Left renal pelvis (tissue), 4 donors: Measurements from ENCODE around the gene LMLN. TPM values are rescaled to one million over a fixed set of nuclear protein-coding genes. Genes with fewer than 3 reads are reported as not detected.
"Not testable (repeated sequence)": the region's sequence is repeated elsewhere in the genome, so short reads cannot be mapped to it uniquely, and the experiment has no call there.

Source experiments
- DNase-seq, 4 donors: peaks; one replicate each; pipeline ENCODE4 v3.0.0-alpha.2; 2013; ENCODE audit warnings: low read depth in 4 of 4, low spot score in 3 of 4
- polyA plus RNA-seq, 4 donors: library from polyadenylated mRNA; unstranded; fragments of 120-200 nt; gene quantifications; one replicate each; pipeline ENCODE4 v1.2.1, GENCODE V29; 2013; ENCODE audit not compliant: insufficient read length in 4 of 4

Gene LMLN
- polyA plus RNA-seq, 4 donors, result 5.1 to 11.3 (median 9.5) TPM

DNA sequence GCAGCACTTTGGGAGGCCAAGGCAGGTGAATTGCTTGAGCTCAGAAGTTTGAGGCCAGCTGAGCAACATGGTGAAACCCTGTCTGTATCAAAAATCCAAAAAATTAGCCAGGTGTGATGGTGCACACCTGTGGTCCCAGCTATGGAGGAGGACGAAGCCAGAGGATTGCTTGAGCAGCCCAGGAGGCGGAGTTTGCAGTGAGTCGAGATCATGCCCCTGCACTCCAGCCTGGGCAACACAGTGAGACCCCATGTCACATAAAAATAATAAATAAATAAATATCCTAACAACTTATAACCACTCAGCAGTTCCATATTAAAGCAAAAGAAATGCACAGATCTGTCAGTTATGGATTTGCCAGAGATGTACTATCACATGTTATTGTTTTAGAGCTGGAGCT lies 62.6 kb downstream of the LMLN start:
- DNase-seq, result no peak

DNA sequence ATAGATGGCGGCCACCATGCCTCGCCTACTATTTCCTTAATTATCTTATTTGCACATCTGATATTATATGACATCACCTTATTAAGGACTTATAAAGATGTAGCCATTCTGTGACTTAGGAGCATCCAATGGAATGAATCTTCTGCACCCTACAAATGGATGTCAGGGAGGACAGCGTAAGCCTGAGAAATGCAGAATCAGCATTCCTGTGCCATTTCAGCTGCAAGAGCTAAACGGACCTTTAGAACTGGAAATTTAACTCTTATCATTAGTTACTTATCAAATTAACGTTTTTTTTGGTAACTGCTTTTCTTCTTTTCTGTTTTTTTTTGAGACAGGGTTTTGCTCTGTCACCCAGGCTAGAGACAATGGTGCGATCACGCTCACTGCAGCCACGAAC lies 65.6 kb downstream of the LMLN start:
- DNase-seq, result no peak

- DNase-seq, result no peak
These were observed 66.6 kb downstream of the LMLN start for GRCh38 chr3:198026620-198027019.

- DNase-seq, result no peak
These were observed 67.2 kb downstream of the LMLN start for GRCh38 chr3:198027045-198027798.

- DNase-seq, result no peak
These were observed 67.9 kb downstream of the LMLN start for GRCh38 chr3:198027799-198028390.

- DNase-seq, result no peak
These were observed 68.7 kb downstream of the LMLN start for GRCh38 chr3:198028718-198029117.

DNA sequence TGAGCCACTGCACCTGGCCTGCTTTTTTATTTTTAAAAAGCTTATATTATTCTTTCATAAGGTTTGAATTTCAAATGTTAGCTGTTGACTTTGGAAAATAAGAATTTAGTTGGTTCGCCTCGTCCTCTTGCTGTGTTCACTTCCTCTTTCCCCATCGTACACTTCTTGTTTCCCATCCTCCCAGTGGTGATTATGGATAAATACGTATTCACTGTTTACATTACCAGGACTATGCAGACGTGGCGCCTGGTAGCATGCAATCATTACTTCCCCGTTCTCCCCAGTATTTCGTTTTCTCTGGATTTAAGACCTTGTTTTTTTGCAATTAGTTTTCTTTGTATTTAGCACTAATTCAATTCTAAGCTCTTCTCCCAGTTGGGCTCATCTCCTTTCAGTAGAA lies 70.1 kb downstream of the LMLN start:
- no peak for DNase-seq

- no peak for DNase-seq
These were observed 70.7 kb downstream of the LMLN start for GRCh38 chr3:198030726-198031125.

- DNase-seq, result no peak
These were observed 72.3 kb downstream of the LMLN start for GRCh38 chr3:198032039-198032936.

DNA sequence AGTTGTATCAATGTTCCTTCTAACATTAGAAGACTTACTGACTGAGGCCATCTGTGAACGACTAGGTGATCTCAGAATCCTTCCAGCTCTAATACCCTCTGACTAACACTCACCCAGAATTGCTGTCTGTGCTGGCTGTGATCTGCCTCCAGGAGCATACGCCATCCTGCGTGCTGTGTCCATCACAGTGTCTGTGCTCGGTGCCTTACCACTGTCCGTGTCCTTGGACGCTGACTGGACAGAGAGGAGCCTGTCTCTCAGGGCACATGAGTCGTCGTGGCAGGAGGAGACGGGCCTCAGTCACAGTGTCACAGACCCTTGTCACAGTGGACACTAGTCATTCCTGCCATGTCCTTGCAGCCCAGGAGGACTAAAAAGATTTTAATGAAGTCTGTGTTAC lies 83.1 kb downstream of the LMLN start:
- no peak for DNase-seq

- no peak for DNase-seq
These were observed 86.3 kb downstream of the LMLN start for GRCh38 chr3:198046120-198046857.

DNA sequence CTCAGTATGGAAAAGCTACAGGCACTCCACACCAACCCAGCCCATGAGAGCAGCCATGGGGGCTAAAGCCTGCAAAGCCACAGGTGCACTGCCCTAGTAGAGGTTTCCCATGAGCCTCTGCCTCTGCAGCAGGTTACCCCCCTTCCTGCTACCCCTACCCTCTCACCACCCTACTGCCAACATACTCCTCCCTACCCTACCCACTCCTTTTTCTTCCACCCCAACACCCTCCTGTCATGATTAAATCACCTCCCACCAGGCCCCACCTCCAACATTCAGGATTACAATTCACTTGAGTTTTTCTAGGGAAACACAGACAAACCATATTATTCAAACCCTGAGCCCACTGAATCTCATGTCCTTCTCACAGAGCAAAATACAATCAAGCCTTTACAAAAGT lies 88.4 kb downstream of the LMLN start:
- DNase-seq, result no peak

DNA sequence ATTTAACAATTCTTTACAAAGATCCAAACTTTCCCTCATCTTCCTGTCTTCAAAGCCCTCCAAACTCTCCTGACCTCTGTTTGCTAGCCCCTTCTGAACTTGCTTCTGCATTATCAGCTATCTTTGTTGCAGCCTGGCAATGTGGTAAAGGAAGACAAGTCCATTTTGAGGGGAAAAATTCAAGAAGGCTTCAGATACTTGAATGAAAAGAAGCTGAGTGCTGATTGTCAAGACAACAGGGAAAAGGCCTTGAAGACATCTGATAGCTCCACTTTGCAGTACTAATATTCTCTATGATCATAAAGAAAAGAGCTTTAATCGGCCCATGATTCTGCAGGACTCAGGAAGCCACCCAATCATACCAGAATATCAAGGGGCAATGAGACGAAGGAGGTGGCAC lies 91.8 kb downstream of the LMLN start:
- DNase-seq, result no peak

DNA sequence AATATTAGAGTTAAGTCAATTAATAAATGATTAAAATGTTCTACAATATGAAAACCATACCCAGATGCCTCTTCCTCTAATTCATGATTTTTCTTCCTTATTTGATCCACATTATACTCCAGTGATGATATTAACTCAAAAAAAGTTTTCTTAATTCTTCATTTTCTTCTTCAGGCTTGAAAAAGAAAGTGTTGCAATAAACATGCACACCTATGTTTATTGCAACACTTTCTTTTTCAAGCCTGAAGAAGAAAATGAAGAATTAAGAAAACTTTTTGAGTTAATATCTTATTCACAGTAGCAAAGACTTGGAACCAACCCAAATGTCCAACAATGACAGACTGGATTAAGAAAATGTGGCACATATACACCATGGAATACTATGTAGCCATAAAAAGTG lies 93.4 kb downstream of the LMLN start:
- DNase-seq, result not testable (repeated sequence)

DNA sequence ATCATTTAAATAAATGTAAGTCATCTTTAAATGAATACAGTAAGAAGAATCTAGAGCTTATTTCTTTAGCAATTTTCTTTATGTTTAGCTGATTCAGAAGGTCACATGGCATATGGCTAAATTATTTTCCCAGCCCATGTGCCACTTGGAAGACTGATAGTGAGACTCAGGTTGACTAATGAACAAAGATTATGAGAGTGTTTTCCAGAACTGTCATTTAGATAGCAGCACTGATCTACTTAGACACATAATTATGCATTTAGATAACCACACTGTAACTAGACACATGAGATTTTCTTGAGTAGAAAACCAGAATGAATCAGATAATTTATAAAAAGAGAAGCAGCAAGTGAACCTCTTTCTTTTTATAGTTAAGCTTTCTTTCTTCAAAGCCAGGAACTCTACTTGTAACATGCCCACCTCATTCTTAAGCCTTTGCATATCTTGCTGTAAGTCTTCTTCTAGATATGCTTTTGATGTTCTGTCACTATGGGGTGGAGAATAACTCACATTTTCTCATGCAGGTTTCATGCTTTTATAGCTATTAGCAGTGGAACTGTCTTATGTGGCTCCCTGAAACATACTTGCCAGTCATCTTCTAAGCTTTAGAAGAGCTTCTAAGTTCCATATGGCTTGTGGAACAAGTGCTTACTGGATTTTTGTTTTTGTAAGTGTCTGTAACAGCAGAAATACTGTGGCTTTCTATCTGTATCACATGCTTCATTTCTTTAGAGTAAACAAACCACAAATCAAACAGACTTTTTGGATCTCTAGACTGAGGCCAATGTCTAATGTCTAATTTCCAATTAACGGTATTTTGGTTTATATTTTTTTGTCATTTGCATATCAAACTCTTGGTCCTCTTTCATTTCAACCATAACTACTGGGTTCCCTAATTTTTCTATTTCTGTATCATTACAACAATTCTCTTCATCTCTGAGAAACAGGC lies 101.4 kb downstream of the LMLN start:
- DNase-seq, result no peak

DNA sequence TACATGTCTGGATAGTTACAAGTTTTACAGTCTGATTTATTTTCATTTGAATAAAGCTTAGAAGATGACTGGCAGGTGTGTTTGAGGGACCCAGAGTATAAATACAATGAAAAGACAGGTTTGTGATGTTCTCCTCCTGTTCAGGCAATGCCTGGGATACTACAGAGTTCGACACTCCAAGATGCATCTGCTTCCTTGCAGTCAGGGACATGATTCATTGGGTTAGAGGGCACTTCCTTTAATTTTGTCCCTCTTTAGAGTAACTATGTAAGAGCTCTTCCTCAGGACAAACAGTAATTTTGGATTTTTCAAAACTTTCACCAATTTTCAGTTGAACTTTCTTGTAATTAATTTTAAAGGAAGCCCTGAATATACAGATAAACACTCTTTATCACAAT lies 102.0 kb downstream of the LMLN start:
- DNase-seq, result no peak

GRCh38 chr3:198064420-198064819 lies 104.4 kb downstream of the LMLN start:
- no peak for DNase-seq

- no peak for DNase-seq
These were observed 105.9 kb downstream of the LMLN start for GRCh38 chr3:198065897-198066296.

GRCh38 chr3:198067416-198067815 lies 107.4 kb downstream of the LMLN start:
- no peak for DNase-seq

GRCh38 chr3:198070871-198071270 lies 110.9 kb downstream of the LMLN start:
- DNase-seq, result no peak
